ENCODE measurements around the gene TBC1D4. TPM values are rescaled to one million over a fixed set of nuclear protein-coding genes. Genes with fewer than 3 reads are reported as not detected.

The TBC1D4 gene
- total RNA-seq, 4 donors from 2014 or later, result 49.9 to 279 (median 211) TPM

GRCh38 chr13:75430436-75431209, 51.3 kb downstream of the TBC1D4 start:
- in situ Hi-C loops (cut with MboI; ENCODE audit: low sequenced_read_pairs in 4 of 4) (no loop called here), intact Hi-C loops (cut with DNase I; ENCODE audit: low total_unique reads) (no loop called here)
- Histone ChIP-seq H3K36me3 (no peaks in the 10 kb centered on the region), H3K27me3 (no peaks in the 10 kb centered on the region), H3K4me3 (no peak overlapping the region), H3K27ac (peak overlapping the region; percentile 45 to 98 (median 93)), H3K4me1 (peaks cover 58 to 64% of the 10 kb centered on the region in 2 donors), H3K9me3 (no peaks in the 10 kb centered on the region)
- TF ChIP-seq CTCF (IDR thresholded peaks at IDR 0.05 in 4 of 5, conservative IDR thresholded peaks at IDR 0.05 in 1 of 5), result no peak
- no peak for TF ChIP-seq POLR2A (IDR thresholded peaks at IDR 0.05)
- no peak for DNase-seq
- no peak for ATAC-seq

- Histone ChIP-seq H3K36me3 (no peaks in the 10 kb centered on the region), H3K27ac (no peak overlapping the region), H3K9me3 (no peaks in the 10 kb centered on the region), H3K4me1 (peaks cover 53 to 62% of the 10 kb centered on the region in 2 donors), H3K4me3 (no peak overlapping the region), H3K27me3 (no peaks in the 10 kb centered on the region)
- TF ChIP-seq POLR2A (IDR thresholded peaks at IDR 0.05) (no peak), CTCF (IDR thresholded peaks at IDR 0.05 in 4 of 5, conservative IDR thresholded peaks at IDR 0.05 in 1 of 5) (no peak)
- DNase-seq (no peak), ATAC-seq (no peak)
- intact Hi-C loops (cut with DNase I; ENCODE audit: low total_unique reads), result no loop called here
- in situ Hi-C loops (cut with MboI; ENCODE audit: low sequenced_read_pairs in 4 of 4), result no loop called here
Observed at GRCh38 chr13:75426421-75426820, 55.5 kb downstream of the TBC1D4 start.

- intact Hi-C loops (cut with DNase I; ENCODE audit: low total_unique reads), result no loop called here
- in situ Hi-C loops (cut with MboI; ENCODE audit: low sequenced_read_pairs in 4 of 4), result no loop called here
- DNase-seq (no peak), ATAC-seq (no peak)
- Histone ChIP-seq H3K4me1 (peaks cover 53 to 61% of the 10 kb centered on the region in 2 donors), H3K27me3 (no peaks in the 10 kb centered on the region), H3K4me3 (no peak overlapping the region), H3K27ac (no peak overlapping the region), H3K9me3 (no peaks in the 10 kb centered on the region), H3K36me3 (no peaks in the 10 kb centered on the region)
- no peak for TF ChIP-seq POLR2A (IDR thresholded peaks at IDR 0.05)
- TF ChIP-seq CTCF (IDR thresholded peaks at IDR 0.05 in 4 of 5, conservative IDR thresholded peaks at IDR 0.05 in 1 of 5), result no peak
Observed at GRCh38 chr13:75425216-75426009, 56.6 kb downstream of the TBC1D4 start.

GRCh38 chr13:75423946-75424345, 58.0 kb downstream of the TBC1D4 start:
- TF ChIP-seq POLR2A (IDR thresholded peaks at IDR 0.05), result no peak
- no peak for TF ChIP-seq CTCF (IDR thresholded peaks at IDR 0.05 in 4 of 5, conservative IDR thresholded peaks at IDR 0.05 in 1 of 5)
- in situ Hi-C loops (cut with MboI; ENCODE audit: low sequenced_read_pairs in 4 of 4), result no loop called here
- ATAC-seq (no peak), DNase-seq (no peak)
- Histone ChIP-seq H3K27me3 (no peaks in the 10 kb centered on the region), H3K27ac (peak overlapping the region in 2 of 4 donors; percentile 80 to 87), H3K36me3 (no peaks in the 10 kb centered on the region), H3K9me3 (no peaks in the 10 kb centered on the region), H3K4me3 (no peak overlapping the region), H3K4me1 (peaks cover 52 to 61% of the 10 kb centered on the region in 2 donors)
- intact Hi-C loops (cut with DNase I; ENCODE audit: low total_unique reads), result no loop called here
